Mesenchymal stem cell (in vitro differentiated cells and primary cell): ENCODE measurements around the gene HRH2. TPM values are rescaled to one million over a fixed set of nuclear protein-coding genes. Genes with fewer than 3 reads are reported as not detected.

ENCODE experiments used
- small RNA-seq: library from polyadenylated mRNA; stranded (forward); fragments of <200 nt; extraction: miRNeasy Mini kit (QIAGEN cat#:217004); gene quantifications from one replicate; pipeline ENCODE3, GENCODE V24; 2013; ENCODE audit warnings: low read depth

Gene HRH2

Small RNA genes within 50 kb of the gene (small RNA-seq; reads per million reads assigned to genes)
- gene RN7SKP148 (not detected), gene RNU6-226P (not detected)
